DND-41 (cell line): ENCODE measurements around the gene MAP7.

Experiments
- EZH2 ChIP-seq: IDR thresholded peaks from 3 replicates; pipeline ENCODE4 v1.6.1; 2012; ENCODE audit warnings: borderline replicate concordance, low read depth, mild to moderate bottlenecking, moderate library complexity, low read length, inconsistent platforms; ENCODE audit not compliant: severe bottlenecking
- TF ChIP-seq, protein P1 (sequence below): IDR thresholded peaks from 2 replicates; pipeline ENCODE4 v1.5.1; 2012; ENCODE audit warnings: borderline replicate concordance, low read length, moderate library complexity, mild to moderate bottlenecking; ENCODE audit not compliant: poor library complexity, severe bottlenecking; ENCODE audit errors: extremely low read depth

GRCh38 chr6:136517002-136517401 lies 33.2 kb downstream of the MAP7 start:
- TF ChIP-seq EZH2, result no peak
- TF ChIP-seq, protein P1, sequence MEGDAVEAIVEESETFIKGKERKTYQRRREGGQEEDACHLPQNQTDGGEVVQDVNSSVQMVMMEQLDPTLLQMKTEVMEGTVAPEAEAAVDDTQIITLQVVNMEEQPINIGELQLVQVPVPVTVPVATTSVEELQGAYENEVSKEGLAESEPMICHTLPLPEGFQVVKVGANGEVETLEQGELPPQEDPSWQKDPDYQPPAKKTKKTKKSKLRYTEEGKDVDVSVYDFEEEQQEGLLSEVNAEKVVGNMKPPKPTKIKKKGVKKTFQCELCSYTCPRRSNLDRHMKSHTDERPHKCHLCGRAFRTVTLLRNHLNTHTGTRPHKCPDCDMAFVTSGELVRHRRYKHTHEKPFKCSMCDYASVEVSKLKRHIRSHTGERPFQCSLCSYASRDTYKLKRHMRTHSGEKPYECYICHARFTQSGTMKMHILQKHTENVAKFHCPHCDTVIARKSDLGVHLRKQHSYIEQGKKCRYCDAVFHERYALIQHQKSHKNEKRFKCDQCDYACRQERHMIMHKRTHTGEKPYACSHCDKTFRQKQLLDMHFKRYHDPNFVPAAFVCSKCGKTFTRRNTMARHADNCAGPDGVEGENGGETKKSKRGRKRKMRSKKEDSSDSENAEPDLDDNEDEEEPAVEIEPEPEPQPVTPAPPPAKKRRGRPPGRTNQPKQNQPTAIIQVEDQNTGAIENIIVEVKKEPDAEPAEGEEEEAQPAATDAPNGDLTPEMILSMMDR, result no peak
